ENCODE data around the gene CACNA1C.

The CACNA1C gene

GRCh38 chr12:2142068-2142467 is 89.3 kb downstream of the CACNA1C start:
- no peak for DNase-seq

DNA sequence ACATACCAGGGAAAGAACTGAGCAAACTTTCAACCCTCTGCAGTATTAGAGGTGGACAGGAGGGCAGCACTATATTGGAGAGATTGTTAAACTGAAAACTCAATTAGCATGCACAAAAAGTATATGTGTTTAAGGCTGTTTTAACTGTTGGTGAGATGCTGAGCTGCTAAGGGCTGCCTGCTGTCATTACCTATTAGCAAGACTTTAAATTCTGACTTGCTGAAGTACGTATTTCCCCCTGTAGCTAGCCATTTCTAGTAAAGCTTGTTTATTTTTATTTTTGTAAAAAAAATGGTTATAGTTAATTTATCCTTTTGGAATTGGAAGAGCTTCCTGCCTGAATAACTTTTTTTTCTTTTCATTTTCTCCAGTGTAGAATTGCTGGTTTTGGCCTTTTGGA is 92.2 kb downstream of the CACNA1C start:
- no peak for DNase-seq

GRCh38 chr12:2145433-2145998 is 92.7 kb downstream of the CACNA1C start:
- no peak for DNase-seq

- no peak for DNase-seq
Measured at GRCh38 chr12:2147335-2147734, 94.5 kb downstream of the CACNA1C start.

DNA sequence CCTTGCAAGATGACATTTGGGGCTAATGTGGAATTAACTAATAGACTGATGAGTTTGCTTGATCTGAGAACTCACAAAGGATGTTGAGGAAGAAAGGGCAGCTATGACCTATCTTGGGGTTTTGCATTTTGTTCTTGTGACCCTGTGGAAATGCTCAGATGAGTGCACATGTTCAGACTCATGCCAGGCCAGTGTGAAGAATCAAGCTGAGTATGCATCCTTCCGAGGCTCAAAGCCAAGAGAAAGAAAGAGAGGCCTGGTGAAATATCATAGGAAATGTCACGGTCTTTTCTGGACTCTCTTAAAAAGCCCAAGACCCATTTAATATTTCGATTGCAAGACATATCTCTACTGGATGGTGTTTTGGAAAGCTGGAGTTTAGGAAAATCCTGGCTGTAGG is 96.3 kb downstream of the CACNA1C start:
- DNase-seq = no peak

DNA sequence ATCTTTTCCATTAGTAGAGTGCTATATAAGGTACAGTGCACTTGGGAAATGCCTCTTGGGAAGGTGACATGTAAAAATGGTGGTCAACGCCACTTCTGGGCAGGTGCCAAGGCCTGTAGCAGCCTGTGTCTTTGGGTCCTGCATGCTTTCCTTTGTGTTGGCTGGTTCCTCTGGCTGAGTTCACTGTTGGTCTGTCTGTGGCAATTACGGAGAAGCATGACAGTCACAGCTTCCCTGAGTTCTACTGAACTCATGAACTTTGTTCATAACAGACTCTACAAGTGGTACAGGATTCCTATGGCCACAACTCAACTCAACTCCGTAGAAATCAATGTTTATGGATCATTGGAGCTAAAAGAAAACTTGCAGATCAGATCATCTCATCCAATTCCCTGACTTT is 98.0 kb downstream of the CACNA1C start:
- no peak for DNase-seq

GRCh38 chr12:2151391-2151790 is 98.6 kb downstream of the CACNA1C start:
- no peak for DNase-seq

- no peak for DNase-seq
Measured at GRCh38 chr12:2152134-2152533, 99.3 kb downstream of the CACNA1C start.

- DNase-seq = no peak
Measured at GRCh38 chr12:2154050-2154449, 101.3 kb downstream of the CACNA1C start.

GRCh38 chr12:2154521-2154920 is 101.7 kb downstream of the CACNA1C start:
- DNase-seq = no peak

- no peak for DNase-seq
Measured at GRCh38 chr12:2156333-2156732, 103.5 kb downstream of the CACNA1C start.

DNA sequence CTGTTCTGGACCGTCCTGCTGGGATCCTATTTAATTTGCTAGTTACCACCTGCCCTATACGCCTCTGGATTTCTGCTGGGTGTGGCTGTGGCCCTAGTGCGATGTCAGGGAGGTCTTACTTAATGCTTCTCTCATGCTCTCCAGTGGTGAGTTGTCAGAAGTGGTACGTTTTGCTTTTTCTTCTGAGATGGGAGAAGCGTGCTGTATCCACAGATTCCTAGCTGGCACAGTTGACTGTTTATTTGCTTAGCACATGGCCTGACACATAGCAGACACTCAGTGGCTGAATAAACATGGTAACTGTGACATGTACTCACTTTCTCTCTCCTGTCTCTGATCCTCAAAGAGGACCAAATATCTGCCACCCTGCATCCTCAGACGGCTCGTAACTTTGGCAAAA is 107.3 kb downstream of the CACNA1C start:
- no peak for DNase-seq

DNA sequence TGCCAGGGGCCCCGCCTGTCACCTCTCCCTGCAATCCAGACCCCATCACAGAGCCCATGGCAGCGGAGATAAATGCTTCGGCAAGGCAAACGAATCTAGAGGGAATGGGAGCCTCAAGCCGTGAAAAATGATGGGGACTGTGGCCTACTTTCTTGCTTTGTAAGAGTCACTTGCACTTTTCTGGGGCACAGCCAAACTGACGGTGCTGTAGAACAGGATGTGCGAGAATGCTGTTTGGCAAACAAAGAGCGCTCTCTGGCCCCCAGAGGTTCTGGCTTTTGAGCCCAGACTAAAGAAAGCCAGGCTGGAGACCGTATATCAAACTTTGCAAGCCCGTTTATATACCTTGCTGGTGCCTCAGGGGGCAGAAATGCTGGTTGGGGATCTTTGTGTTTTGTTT is 108.7 kb downstream of the CACNA1C start:
- no peak for DNase-seq

- DNase-seq = no peak
Measured at GRCh38 chr12:2163177-2163941, 110.6 kb downstream of the CACNA1C start.

DNA sequence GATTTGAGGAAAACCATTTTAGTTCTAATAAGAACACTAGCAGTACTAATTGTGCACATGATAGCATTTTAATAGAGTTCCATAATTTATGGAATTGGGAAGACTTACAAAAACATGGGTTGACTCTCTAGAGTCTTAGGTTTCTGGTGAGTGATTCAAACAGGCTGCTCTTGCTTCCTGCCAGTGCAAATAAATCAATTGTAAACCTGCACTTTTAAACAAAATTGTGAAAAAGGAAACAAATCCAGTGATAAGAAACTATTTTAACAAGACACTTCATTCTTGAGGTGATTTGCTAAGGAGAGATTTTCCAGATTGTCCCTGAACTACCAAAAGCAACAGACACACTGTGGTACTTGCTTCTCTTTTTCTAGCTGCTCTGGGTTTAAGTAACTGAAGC is 112.2 kb downstream of the CACNA1C start:
- no peak for DNase-seq

- DNase-seq = no peak
Measured at GRCh38 chr12:2165927-2166326, 113.1 kb downstream of the CACNA1C start.

DNA sequence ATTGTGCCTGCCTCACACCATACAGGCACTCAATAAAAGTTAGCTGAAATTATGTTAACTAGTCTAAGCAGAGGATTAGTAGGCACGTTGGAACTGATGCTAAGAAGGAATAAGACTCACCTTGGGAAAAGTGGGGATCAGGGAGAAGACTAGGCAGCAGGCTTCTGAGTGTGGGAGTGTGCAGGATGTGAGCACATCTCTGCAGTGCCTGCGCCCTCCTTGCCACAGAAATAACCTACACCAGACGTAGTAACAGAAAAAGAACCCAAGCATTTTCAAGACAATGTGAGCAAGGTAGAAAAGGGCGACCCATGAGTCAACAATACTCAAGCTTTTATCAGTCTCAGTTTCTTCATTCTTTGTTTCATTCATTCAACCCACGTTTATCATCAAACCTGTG is 113.9 kb downstream of the CACNA1C start:
- no peak for DNase-seq

DNA sequence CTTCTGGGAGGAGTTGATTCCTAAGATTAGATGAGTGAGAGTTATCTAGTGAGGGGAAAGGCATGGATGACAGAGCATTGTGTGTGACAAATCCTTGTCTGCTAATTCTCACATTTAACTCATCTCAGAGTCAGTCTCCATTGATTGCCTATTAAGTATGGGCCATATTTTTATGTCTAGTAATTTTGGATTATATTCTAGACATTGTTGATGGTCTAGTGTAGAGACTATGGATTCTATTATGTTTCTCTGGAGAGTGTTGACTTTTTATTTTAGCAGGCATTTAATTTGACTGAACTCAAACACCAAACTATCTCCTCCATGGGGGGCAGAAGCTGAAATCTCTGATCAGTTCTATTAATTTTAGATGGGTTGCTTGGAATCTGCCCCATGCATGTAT is 114.4 kb downstream of the CACNA1C start:
- DNase-seq = no peak

- DNase-seq = no peak
Measured at GRCh38 chr12:2168808-2169207, 116.0 kb downstream of the CACNA1C start.

- DNase-seq = no peak
Measured at GRCh38 chr12:2169489-2169888, 116.7 kb downstream of the CACNA1C start.

- no peak for DNase-seq
Measured at GRCh38 chr12:2169940-2170339, 117.2 kb downstream of the CACNA1C start.

GRCh38 chr12:2170376-2170775 is 117.6 kb downstream of the CACNA1C start:
- no peak for DNase-seq

GRCh38 chr12:2171672-2172426 is 119.1 kb downstream of the CACNA1C start:
- no peak for DNase-seq

Data from NCI-H510A (cell line).